H54 (cell line): ENCODE results near the gene CUEDC2.

Source experiments
- DNase-seq: peaks from one replicate; pipeline ENCODE4 v3.0.0; 2011; ENCODE audit warnings: low spot score, mixed read lengths; ENCODE audit not compliant: insufficient read length
- FAIRE-seq: peaks from 3 replicates; lab custom pipeline; 2011; peaks lifted over from hg19 to GRCh38; lab: Jason Lieb, UNC
- POLR2A ChIP-seq: IDR thresholded peaks from 2 replicates; pipeline ENCODE4 v1.6.1; 2011; ENCODE audit warnings: low read depth, mild to moderate bottlenecking, low read length

The CUEDC2 gene

GRCh38 chr10:102375867-102376266 lies 56.5 kb downstream of the CUEDC2 start:
- FAIRE-seq (no peak), DNase-seq (no peak)
- TF ChIP-seq POLR2A: no peak

DNA sequence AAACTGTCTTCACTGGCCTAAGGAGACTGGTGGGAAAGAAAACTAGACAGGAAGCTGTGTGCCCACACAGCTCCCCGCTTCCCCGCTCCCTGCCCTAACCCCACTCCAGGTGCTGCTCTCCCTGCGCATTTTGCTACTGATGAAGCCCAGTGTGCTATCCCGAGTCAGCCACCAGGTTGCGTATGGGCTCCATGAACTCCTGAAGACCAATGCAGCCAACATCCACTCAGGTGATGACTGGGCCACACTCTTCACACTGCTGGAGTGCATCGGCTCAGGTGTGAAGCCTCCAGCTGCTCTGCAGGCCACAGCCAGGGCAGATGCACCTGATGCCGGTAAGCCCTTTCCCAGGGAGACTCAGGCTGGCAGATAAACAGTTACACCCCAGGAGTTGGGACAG lies 57.1 kb downstream of the CUEDC2 start:
- FAIRE-seq (no peak), DNase-seq (no peak)
- no peak for TF ChIP-seq POLR2A
